Neural cell (in vitro differentiated cells): ENCODE results near the gene MAPRE3. TPM values are rescaled to one million over a fixed set of nuclear protein-coding genes. Genes with fewer than 3 reads are reported as not detected.

Source experiments
- H2AFZ ChIP-seq: fragments of 200-600, 300-800 bp; sonication (generic), shearing (Covaris generic); 2 replicates; pipeline ENCODE4 v1.6.0; 2014; ENCODE audit warnings: low read depth, mild to moderate bottlenecking, antibody characterized with exemption, low read length, moderate library complexity
- H3F3A ChIP-seq: fragments of 200-600 bp; shearing (Covaris generic); 2 replicates; pipeline ENCODE4 v1.6.1; 2016; ENCODE audit warnings: mild to moderate bottlenecking, moderate library complexity, mixed read lengths, antibody characterized with exemption, low read length; ENCODE audit not compliant: insufficient read depth, poor library complexity, severe bottlenecking
- H3K27ac ChIP-seq: fragments of 200-600, 300-800 bp; sonication (generic), shearing (Covaris generic); 2 replicates; pipeline ENCODE4 v1.5.1; 2014; ENCODE audit warnings: mild to moderate bottlenecking, low read length, moderate library complexity
- H3K27me3 ChIP-seq: fragments of 300-800, 200-600 bp; sonication (generic), shearing (Covaris generic); 2 replicates; pipeline ENCODE4 v1.6.0; 2014; ENCODE audit warnings: mild to moderate bottlenecking, low read depth, low read length, moderate library complexity; ENCODE audit not compliant: insufficient read depth
- H3K36me3 ChIP-seq: fragments of 300-800, 200-600 bp; sonication (generic), shearing (Covaris generic); 2 replicates; pipeline ENCODE4 v1.5.1; 2014; ENCODE audit warnings: mild to moderate bottlenecking, antibody characterized with exemption, low read length, moderate library complexity; ENCODE audit not compliant: insufficient read depth
- H3K4me2 ChIP-seq: fragments of 300-800, 200-600 bp; sonication (generic), shearing (Covaris generic); 2 replicates; pipeline ENCODE4 v1.6.0; 2014; ENCODE audit warnings: mild to moderate bottlenecking, low read length
- H3K4me3 ChIP-seq: fragments of 300-800, 200-600 bp; sonication (generic), shearing (Covaris generic); 2 replicates; pipeline ENCODE4 v1.5.1; 2014; ENCODE audit warnings: mild to moderate bottlenecking, low read length, moderate library complexity
- H3K79me2 ChIP-seq: fragments of 200-600 bp; shearing (Covaris generic); replicated peaks from 2 replicates; pipeline ENCODE4 v1.6.0; 2014; ENCODE audit warnings: mild to moderate bottlenecking, low read length, moderate library complexity; ENCODE audit not compliant: insufficient read depth
- H3K9ac ChIP-seq: fragments of 300-800, 200-600 bp; sonication (generic), shearing (Covaris generic); 2 replicates; pipeline ENCODE4 v1.6.1; 2016; ENCODE audit warnings: mild to moderate bottlenecking, low read length, mixed read lengths
- H3K9me2 ChIP-seq: fragments of 200-600 bp; shearing (Covaris generic); 2 replicates; pipeline ENCODE4 v1.6.1; 2016; ENCODE audit warnings: mild to moderate bottlenecking, low read length, mixed read lengths; ENCODE audit not compliant: insufficient read depth
- H3K9me3 ChIP-seq: fragments of 200-600, 300-800 bp; sonication (generic), shearing (Covaris generic); 2 replicates; pipeline ENCODE4 v1.6.1; 2016; ENCODE audit warnings: mild to moderate bottlenecking, mixed run types, low read length, moderate library complexity, mixed read lengths
- H4K20me1 ChIP-seq: fragments of 200-600 bp; shearing (Covaris generic); 2 replicates; pipeline ENCODE4 v1.6.1; 2016; ENCODE audit warnings: mild to moderate bottlenecking, mixed run types; ENCODE audit not compliant: insufficient read depth
- CTCF ChIP-seq: fragments of 450-650 bp; IDR thresholded peaks from 2 replicates; pipeline ENCODE4 v1.5.1; 2014; ENCODE audit warnings: antibody characterized with exemption, mild to moderate bottlenecking, moderate library complexity; ENCODE audit not compliant: poor library complexity, severe bottlenecking
- EP300 ChIP-seq: fragments of 450-650 bp; conservative IDR thresholded peaks from 2 replicates; pipeline ENCODE4 v1.6.1; 2014; ENCODE audit warnings: antibody characterized with exemption, mild to moderate bottlenecking, moderate library complexity; ENCODE audit not compliant: poor library complexity, severe bottlenecking
- EZH2 ChIP-seq: fragments of 200-600, 300-800 bp; shearing (Covaris generic), sonication (generic); IDR thresholded peaks from 2 replicates; pipeline ENCODE4 v1.6.1; 2014; ENCODE audit warnings: antibody characterized with exemption, low read length, borderline replicate concordance, mild to moderate bottlenecking; ENCODE audit not compliant: insufficient read depth, poor library complexity, severe bottlenecking
- MXI1 ChIP-seq: fragments of 450-650 bp; conservative IDR thresholded peaks from 2 replicates; pipeline ENCODE4 v1.6.1; 2014; ENCODE audit warnings: antibody characterized with exemption, mild to moderate bottlenecking; ENCODE audit not compliant: poor library complexity, severe bottlenecking
- POLR2AphosphoS5 ChIP-seq: IDR thresholded peaks from 2 replicates; pipeline ENCODE4 v1.6.1; 2012
- RAD21 ChIP-seq: fragments of 450-650 bp; conservative IDR thresholded peaks from 2 replicates; pipeline ENCODE4 v1.6.1; 2014; ENCODE audit warnings: antibody characterized with exemption, mild to moderate bottlenecking, moderate library complexity
- REST ChIP-seq: IDR thresholded peaks from 2 replicates; pipeline ENCODE4 v1.6.1; 2012; ENCODE audit warnings: borderline replicate concordance
- SMC3 ChIP-seq: fragments of 450-650 bp; conservative IDR thresholded peaks from 2 replicates; pipeline ENCODE4 v1.6.1; 2014; ENCODE audit warnings: antibody characterized with exemption, mild to moderate bottlenecking, moderate library complexity; ENCODE audit not compliant: poor library complexity
- TAF1 ChIP-seq: IDR thresholded peaks from 2 replicates; pipeline ENCODE4 v1.6.1; 2012; ENCODE audit warnings: low read depth
- polyA plus RNA-seq: library from polyadenylated mRNA; depleted of rRNA; stranded (reverse); fragments of >200 nt; gene quantifications from 2 replicates; pipeline ENCODE4 v1.2.3, GENCODE V29; 2014

The MAPRE3 gene
- polyA plus RNA-seq, 1 donor from 2014 or later: 69.2 TPM

GRCh38 chr2:27023740-27024139, 53.3 kb downstream of the MAPRE3 start:
- Histone ChIP-seq H3K36me3 (peaks cover 4% of the 10 kb centered on the region), H4K20me1 (peaks cover 6% of the 10 kb centered on the region), H3K27ac (no peak overlapping the region)

GRCh38 chr2:27024188-27024587, 53.8 kb downstream of the MAPRE3 start:
- Histone ChIP-seq H3F3A (no peaks in the 10 kb centered on the region), H3K27ac (no peak overlapping the region), H3K36me3 (peaks cover 4% of the 10 kb centered on the region), H3K9me2 (no peaks in the 10 kb centered on the region), H3K9ac (no peak overlapping the region), H3K4me2 (no peak overlapping the region), H3K79me2 (no peaks in the 10 kb centered on the region), H3K9me3 (no peaks in the 10 kb centered on the region), H4K20me1 (peaks cover 6% of the 10 kb centered on the region), H2AFZ (no peak overlapping the region), H3K4me3 (no peak overlapping the region), H3K27me3 (no peaks in the 10 kb centered on the region)
- no peak for TF ChIP-seq EP300
- TF ChIP-seq MXI1: no peak
- TF ChIP-seq POLR2AphosphoS5: no peak
- no peak for TF ChIP-seq SMC3
- no peak for TF ChIP-seq REST
- TF ChIP-seq CTCF: no peak
- TF ChIP-seq EZH2: no peak
- TF ChIP-seq TAF1: no peak
- no peak for TF ChIP-seq RAD21

More at GRCh38 chr2:27023740-27024139, 53.3 kb downstream of the MAPRE3 start:
- H3K9ac ChIP-seq: no peak overlapping the region
- H3K9me2 ChIP-seq: no peaks in the 10 kb centered on the region
- H3F3A ChIP-seq: no peaks in the 10 kb centered on the region
- no peaks in the 10 kb centered on the region for H3K27me3 ChIP-seq
- H3K9me3 ChIP-seq: no peaks in the 10 kb centered on the region
- no peak overlapping the region for H2AFZ ChIP-seq
- no peaks in the 10 kb centered on the region for H3K79me2 ChIP-seq
- no peak overlapping the region for H3K4me3 ChIP-seq
- TF ChIP-seq REST (no peak), SMC3 (no peak), TAF1 (no peak), EZH2 (no peak)
- no peak overlapping the region for H3K4me2 ChIP-seq
